T47D (cell line): ENCODE results near the gene AGAP1.
A peak's percentile ranks its signal among the peaks of the same experiment; 100 is the strongest.

Experiments
- DNase-seq, 2 experiments: peaks; one replicate each; pipeline versions ENCODE4 v3.0.0 to v3.0.0-alpha.2; 2011 to 2012; ENCODE audit warnings: low read depth in 1 of 2, low spot score in 1 of 2
- JUND ChIP-seq: IDR thresholded peaks from 2 replicates; pipeline ENCODE4 v1.6.1; 2012; ENCODE audit warnings: low read depth
- in situ Hi-C: cut with HindIII; loops from 2 replicates; pipeline ENCODE4 v1.10.0; 2016; ENCODE audit warnings: low sequenced_read_pairs, low pct_unique_long_range_greater_than_20kb

The AGAP1 gene

DNA sequence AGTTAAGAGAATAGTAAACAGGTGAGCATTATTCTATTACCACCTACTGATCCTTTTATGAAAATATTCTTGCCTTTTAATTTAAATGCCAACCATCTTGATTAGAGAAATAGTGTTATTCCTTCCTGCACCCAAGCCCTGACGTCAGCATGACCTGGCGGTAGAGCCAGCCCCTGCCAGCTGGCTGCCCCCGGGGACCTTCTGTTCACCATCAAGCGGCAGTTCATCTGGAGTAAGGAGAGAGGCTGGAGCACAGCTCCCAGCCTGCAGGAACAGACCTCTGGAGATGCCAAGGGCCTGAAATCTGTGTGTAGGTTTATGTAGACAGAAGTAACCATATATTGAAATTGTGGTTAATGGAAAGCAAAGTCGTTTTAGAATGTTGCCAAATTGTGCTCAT is 502.6 kb downstream of the AGAP1 start:
- no peak for TF ChIP-seq JUND
- in situ Hi-C loops = no loop called here
- DNase-seq = no peak

DNA sequence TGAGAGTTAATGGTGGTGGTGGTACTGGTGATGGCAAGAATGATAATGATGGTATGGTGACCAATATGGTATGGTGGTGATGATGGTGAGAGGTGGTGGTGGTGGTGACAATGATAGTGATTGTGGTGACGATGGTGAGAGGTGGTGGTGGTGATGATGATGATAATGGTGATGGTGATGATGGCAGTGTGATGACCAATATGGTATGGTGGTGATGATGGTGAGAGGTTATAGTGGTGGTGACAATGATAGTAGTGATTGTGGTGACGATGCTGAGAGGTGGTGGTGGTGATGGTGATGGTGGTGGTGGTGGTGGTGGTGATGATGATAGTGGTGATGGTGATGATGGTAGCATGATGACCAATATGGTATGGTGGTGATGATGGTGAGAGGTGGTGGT is 505.2 kb downstream of the AGAP1 start:
- in situ Hi-C loops = no loop called here
- no peak for TF ChIP-seq JUND
- no peak for DNase-seq

DNA sequence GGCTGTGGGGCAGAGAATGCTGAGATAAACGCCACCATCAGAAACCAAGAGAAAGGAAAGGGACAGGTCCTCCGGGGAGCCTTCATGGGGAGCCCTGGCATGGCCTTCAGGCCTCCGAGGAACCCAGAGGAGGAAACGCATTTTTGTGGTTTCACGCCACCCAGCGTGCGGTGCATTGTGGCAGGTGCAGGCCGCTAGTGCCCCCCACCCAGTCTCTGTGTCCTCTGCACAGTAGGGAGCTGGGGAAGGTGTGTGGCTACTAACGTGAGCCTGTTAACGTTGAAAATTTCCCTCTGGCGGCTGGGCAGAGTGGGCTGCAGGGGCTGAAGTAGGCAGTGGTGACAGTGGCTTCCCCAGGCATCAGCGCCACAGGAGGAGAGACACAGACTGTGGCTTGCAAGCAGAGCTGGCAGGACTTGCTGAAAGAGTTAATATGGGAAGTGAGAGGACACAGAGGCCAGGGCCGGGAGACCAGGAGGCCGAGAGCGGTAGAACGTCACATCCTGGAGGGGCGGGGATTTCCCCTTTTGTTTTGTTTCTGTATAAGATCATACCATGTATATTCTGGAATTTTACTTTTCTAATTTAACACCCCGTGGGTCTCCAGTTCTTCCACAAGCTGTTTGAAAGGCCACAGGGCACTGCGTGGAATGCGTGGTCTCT is 507.5 kb downstream of the AGAP1 start:
- in situ Hi-C loops = no loop called here
- no peak for TF ChIP-seq JUND
- DNase-seq = no peak

GRCh38 chr2:236001854-236002253 is 508.0 kb downstream of the AGAP1 start:
- in situ Hi-C loops = no loop called here
- no peak for TF ChIP-seq JUND
- no peak for DNase-seq

DNA sequence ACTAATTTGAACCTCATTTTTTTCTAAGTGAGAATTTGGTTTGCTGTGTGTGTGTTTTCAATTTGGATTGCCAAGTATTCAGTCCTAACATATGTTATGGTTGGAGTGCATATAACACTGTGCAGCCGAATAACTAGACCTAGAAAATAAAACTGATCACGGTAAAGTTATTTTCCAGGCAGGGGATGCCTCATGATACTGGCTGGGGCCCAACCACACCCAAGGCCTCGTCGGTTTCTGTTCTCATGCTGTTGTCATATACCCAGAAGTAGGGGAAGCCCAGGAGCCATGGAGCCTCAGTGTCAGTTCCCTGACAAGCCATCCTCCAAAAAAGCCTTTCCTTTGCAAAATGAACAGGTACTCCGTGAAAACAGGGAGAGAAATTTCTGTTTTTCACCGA is 514.2 kb downstream of the AGAP1 start:
- in situ Hi-C loops = no loop called here
- no peak for DNase-seq
- TF ChIP-seq JUND = no peak

DNA sequence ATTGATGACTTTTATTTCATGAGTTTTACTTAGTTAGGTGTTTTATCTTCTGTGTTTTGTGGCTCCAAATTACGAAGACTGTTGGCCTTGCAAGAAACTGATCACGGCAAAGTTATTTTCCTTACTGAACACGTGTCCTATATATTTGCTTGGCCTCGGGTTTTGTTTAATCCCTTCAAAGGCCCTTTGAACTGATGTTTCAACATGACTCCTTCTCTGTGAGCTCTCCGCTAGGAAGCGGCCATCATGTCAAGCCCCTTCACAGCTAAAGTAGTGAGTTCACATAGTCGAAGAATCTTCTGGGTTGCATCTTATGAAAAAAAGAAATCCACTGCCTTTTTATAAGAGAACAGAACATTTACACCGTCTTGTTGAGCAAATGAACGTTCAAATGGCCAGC is 515.0 kb downstream of the AGAP1 start:
- no peak for DNase-seq
- in situ Hi-C loops = no loop called here
- no peak for TF ChIP-seq JUND

DNA sequence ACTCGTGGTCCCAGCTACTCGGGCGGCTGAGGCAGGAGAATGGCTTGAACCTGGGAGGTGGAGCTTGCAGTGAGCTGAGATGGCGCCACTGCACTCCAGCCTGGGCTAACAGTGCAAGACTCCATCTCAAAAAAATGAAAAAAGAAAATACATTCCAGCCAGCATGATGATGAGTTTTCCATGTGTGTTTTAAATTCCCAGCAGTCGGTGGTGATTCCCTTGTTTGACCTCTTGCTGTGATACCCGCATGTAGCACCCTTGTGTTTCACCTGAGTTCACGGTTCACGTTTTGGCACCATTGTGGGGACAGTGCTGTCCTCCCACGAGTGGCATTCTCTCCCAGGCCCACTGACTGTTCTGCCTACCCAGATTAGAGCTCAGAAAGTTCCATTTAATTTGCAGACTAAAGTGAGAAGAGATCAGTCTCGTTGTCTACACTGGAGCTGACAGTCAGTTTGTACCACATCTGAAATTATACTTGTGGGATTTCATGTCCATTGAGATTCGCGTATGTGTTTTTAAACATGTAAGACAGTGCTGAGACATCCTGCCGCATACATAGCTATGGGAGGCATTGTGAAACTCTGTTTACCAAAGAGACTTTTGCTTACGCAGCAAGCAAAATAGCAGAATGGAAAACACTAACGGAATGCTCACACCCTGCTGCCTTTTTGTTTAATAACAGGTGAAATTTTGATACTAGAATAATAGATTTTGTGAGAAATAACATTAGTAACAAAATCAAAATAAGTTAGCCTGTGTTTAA is 517.3 kb downstream of the AGAP1 start:
- in situ Hi-C loops = no loop called here
- no peak for TF ChIP-seq JUND
- no peak for DNase-seq

- in situ Hi-C loops = no loop called here
- no peak for TF ChIP-seq JUND
- DNase-seq = no peak
These were observed 518.3 kb downstream of the AGAP1 start for GRCh38 chr2:236012155-236012554.

DNA sequence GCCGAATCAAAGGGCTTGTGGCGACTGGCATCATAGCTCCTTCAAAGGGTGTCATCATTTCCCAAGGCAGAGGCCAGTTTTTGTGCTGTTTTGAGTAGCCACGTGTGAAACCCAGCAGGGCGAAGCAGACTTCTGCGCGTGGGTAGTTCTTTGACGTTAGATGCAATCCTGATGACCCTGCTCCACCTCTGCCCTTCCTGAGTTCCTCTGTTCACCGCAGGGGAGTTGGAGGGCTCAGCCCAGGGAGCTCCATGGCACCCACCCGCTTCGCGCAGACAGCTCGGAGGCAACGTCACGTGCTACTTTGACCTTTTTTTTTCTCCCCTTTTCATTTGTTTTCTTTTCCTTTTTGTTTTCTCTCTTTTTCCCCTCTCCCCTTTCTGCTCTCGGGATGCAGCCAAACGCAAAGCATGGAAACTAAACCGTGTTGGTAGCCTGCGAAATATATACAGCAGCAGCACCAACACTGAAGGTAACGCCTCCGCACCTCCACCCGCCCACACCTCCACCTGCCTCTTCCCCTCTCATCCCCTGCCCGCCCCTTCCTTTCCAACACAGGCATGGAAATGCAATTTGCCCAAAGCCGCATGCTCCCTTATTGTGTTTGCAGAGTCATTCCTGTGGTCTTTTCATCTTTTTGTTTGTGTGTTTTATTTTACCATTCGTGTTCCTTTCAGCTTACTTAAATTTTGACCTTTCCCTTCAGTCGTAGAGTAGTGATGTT is 520.7 kb downstream of the AGAP1 start:
- peak in 1 of 2 experiments; percentile 49 for DNase-seq
- in situ Hi-C loops = no loop called here
- TF ChIP-seq JUND = no peak

GRCh38 chr2:236015171-236015570 is 521.3 kb downstream of the AGAP1 start:
- no peak for TF ChIP-seq JUND
- in situ Hi-C loops = no loop called here

GRCh38 chr2:236016496-236016895 is 522.7 kb downstream of the AGAP1 start:
- DNase-seq = no peak
- no peak for TF ChIP-seq JUND

More at GRCh38 chr2:236015171-236015570, 521.3 kb downstream of the AGAP1 start:
- DNase-seq = no peak

GRCh38 chr2:236017446-236017845 is 523.6 kb downstream of the AGAP1 start:
- in situ Hi-C loops = no loop called here
- DNase-seq = no peak
- TF ChIP-seq JUND = no peak

More at GRCh38 chr2:236016496-236016895, 522.7 kb downstream of the AGAP1 start:
- in situ Hi-C loops = no loop called here

DNA sequence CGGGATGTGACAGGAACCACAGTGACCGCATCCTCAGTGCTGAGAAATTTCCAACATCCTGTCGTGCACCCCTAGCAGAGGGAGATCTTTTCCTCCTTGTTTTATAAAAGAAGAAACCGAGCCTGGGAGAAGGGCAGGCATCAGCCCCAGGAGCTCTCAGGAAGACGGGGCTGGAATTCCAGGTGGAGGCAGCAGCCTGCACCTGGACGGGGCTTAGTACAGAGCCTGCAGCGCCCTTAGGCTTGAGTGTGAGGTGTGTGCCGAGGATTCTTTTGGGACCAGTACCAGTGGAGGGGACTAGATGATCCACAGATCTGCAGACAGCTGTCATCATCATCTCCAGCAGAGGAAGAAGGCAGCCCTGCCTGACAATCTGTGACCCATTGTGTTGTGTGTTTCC is 525.6 kb downstream of the AGAP1 start:
- no peak for DNase-seq
- in situ Hi-C loops = no loop called here
- no peak for TF ChIP-seq JUND
